Hepatocyte (in vitro differentiated cells): Measurements from ENCODE around the gene ACAT2. TPM values are rescaled to one million over a fixed set of nuclear protein-coding genes. Genes with fewer than 3 reads are reported as not detected.
"Not testable (repeated sequence)": the region's sequence is repeated elsewhere in the genome, so short reads cannot be mapped to it uniquely, and the experiment has no call there.

Source experiments
- DNase-seq: peaks from one replicate; pipeline ENCODE4 v3.0.0-alpha.2; 2016; ENCODE audit warnings: low spot score
- H2AFZ ChIP-seq: fragments of 200-600 bp; sonication (generic); 2 replicates; pipeline ENCODE4 v1.6.0; 2016; ENCODE audit warnings: antibody characterized with exemption, mild to moderate bottlenecking
- H3K27ac ChIP-seq: fragments of 200-600 bp; sonication (generic); 2 replicates; pipeline ENCODE4 v1.5.1; 2016; ENCODE audit warnings: mild to moderate bottlenecking
- H3K27me3 ChIP-seq: fragments of 200-600 bp; sonication (generic); 2 replicates; pipeline ENCODE4 v1.6.1; 2016
- H3K36me3 ChIP-seq: fragments of 200-600 bp; sonication (generic); replicated peaks from 2 replicates; pipeline ENCODE4 v1.5.1; 2016; ENCODE audit warnings: low read depth; ENCODE audit not compliant: insufficient read depth
- H3K4me1 ChIP-seq: fragments of 200-600 bp; sonication (generic); 2 replicates; pipeline ENCODE4 v1.5.1; 2016; ENCODE audit warnings: mild to moderate bottlenecking, moderate library complexity; ENCODE audit not compliant: insufficient read depth
- H3K4me2 ChIP-seq: fragments of 200-600 bp; sonication (generic); 2 replicates; pipeline ENCODE4 v1.6.0; 2016
- H3K4me3 ChIP-seq: fragments of 200-600 bp; sonication (generic); 2 replicates; pipeline ENCODE4 v1.5.1; 2016; ENCODE audit warnings: mild to moderate bottlenecking
- H3K79me2 ChIP-seq: fragments of 200-600 bp; sonication (generic); 2 replicates; pipeline ENCODE4 v1.6.0; 2017; ENCODE audit warnings: mild to moderate bottlenecking
- H3K9me2 ChIP-seq: fragments of 200-600 bp; sonication (generic); replicated peaks from 2 replicates; pipeline ENCODE4 v1.6.0; 2017; ENCODE audit warnings: mild to moderate bottlenecking; ENCODE audit not compliant: insufficient read depth
- H3K9me3 ChIP-seq: fragments of 200-600 bp; sonication (generic); 2 replicates; pipeline ENCODE4 v1.5.1; 2016; ENCODE audit warnings: low read depth, mild to moderate bottlenecking
- H4K20me1 ChIP-seq: fragments of 200-600 bp; sonication (generic); 2 replicates; pipeline ENCODE4 v1.6.0; 2016; ENCODE audit warnings: mild to moderate bottlenecking; ENCODE audit not compliant: insufficient read depth, poor library complexity, severe bottlenecking
- CTCF ChIP-seq: fragments of 200-600 bp; sonication (generic); IDR thresholded peaks from 2 replicates; pipeline ENCODE4 v1.5.1; 2016; ENCODE audit warnings: antibody characterized with exemption, mild to moderate bottlenecking; ENCODE audit not compliant: poor library complexity
- EZH2 ChIP-seq: fragments of 200-600 bp; sonication (generic); IDR thresholded peaks from 2 replicates; pipeline ENCODE4 v1.6.1; 2016; ENCODE audit warnings: antibody characterized with exemption, mild to moderate bottlenecking, borderline replicate concordance
- EZH2phosphoT487 ChIP-seq: fragments of 200-600 bp; sonication (generic); IDR thresholded peaks from one replicate; pipeline ENCODE4 v1.6.1; 2018; ENCODE audit warnings: antibody characterized with exemption, mild to moderate bottlenecking, low read depth, moderate library complexity; ENCODE audit not compliant: unreplicated experiment, severe bottlenecking
- WGBS: methylation state at CpG from one replicate; pipeline ENCODE4 v1.1.6; 2016; ENCODE audit warnings: low lambda C conversion rate; ENCODE audit errors: missing lambda C conversion rate; 5-methylcytosine and 5-hydroxymethylcytosine counted together
- polyA plus RNA-seq: library from polyadenylated mRNA; unstranded; fragments of >200 nt; fragmentation: Nextera tagmentation; extraction: Ambion mirVana; gene quantifications from 2 replicates; pipeline ENCODE4 v1.2.1, GENCODE V29; 2016
- total RNA-seq: library from RNA; depleted of rRNA; stranded (reverse); fragments of >200 nt; gene quantifications from 2 replicates; pipeline ENCODE4 v1.2.3, GENCODE V29; 2014

Gene ACAT2
- total and polyA plus RNA-seq, 2 experiments from 2014 or later: 67.0 to 98.6 TPM

GRCh38 chr6:159718634-159719033 lies 43.2 kb upstream of the ACAT2 start:
- no peak overlapping the region for H3K27ac ChIP-seq

GRCh38 chr6:159719287-159719686 lies 42.6 kb upstream of the ACAT2 start:
- Histone ChIP-seq H3K4me3 (no peak overlapping the region), H2AFZ (no peak overlapping the region), H3K4me1 (no peaks in the 10 kb centered on the region), H3K36me3 (no peaks in the 10 kb centered on the region), H3K27ac (no peak overlapping the region), H3K79me2 (peaks cover 45% of the 10 kb centered on the region), H3K4me2 (no peak overlapping the region), H3K9me2 (no peaks in the 10 kb centered on the region), H3K27me3 (no peaks in the 10 kb centered on the region), H3K9me3 (no peaks in the 10 kb centered on the region), H4K20me1 (no peaks in the 10 kb centered on the region)
- DNase-seq: no peak
- TF ChIP-seq EZH2 (no peak), EZH2phosphoT487 (no peak), CTCF (no peak)
- WGBS: 97% methylated on average over 7 of the region's 7 CpGs

More at GRCh38 chr6:159718634-159719033, 43.2 kb upstream of the ACAT2 start:
- Histone ChIP-seq H3K4me2 (no peak overlapping the region), H3K36me3 (no peaks in the 10 kb centered on the region), H4K20me1 (no peaks in the 10 kb centered on the region), H3K9me2 (no peaks in the 10 kb centered on the region), H3K4me3 (no peak overlapping the region), H3K9me3 (no peaks in the 10 kb centered on the region), H3K4me1 (no peaks in the 10 kb centered on the region), H2AFZ (no peak overlapping the region), H3K27me3 (no peaks in the 10 kb centered on the region), H3K79me2 (peaks cover 39% of the 10 kb centered on the region)
- 76% methylated on average over 3 of the region's 3 CpGs for WGBS
- TF ChIP-seq EZH2: no peak
- TF ChIP-seq CTCF: no peak
- no peak for TF ChIP-seq EZH2phosphoT487
- DNase-seq: no peak

- Histone ChIP-seq H3K4me3 (no peak overlapping the region), H2AFZ (no peak overlapping the region), H3K27ac (no peak overlapping the region), H3K4me1 (peaks cover 3% of the 10 kb centered on the region), H3K79me2 (peaks cover 53% of the 10 kb centered on the region), H4K20me1 (no peaks in the 10 kb centered on the region), H3K9me2 (no peaks in the 10 kb centered on the region), H3K9me3 (no peaks in the 10 kb centered on the region), H3K27me3 (no peaks in the 10 kb centered on the region), H3K4me2 (no peak overlapping the region), H3K36me3 (no peaks in the 10 kb centered on the region)
- peak; percentile 49 for TF ChIP-seq CTCF
- no peak for TF ChIP-seq EZH2
- no peak for TF ChIP-seq EZH2phosphoT487
- 70% methylated on average over 7 of the region's 7 CpGs for WGBS
- DNase-seq: peak; percentile 67
These were observed 41.1 kb upstream of the ACAT2 start for GRCh38 chr6:159720708-159721107.

GRCh38 chr6:159721981-159722380 lies 39.9 kb upstream of the ACAT2 start:
- 99% methylated on average over 3 of the region's 3 CpGs for WGBS

More at GRCh38 chr6:159721981-159722380, 39.9 kb upstream of the ACAT2 start:
- not testable (repeated sequence) for DNase-seq, H3K9me3 ChIP-seq, H3K27ac ChIP-seq, H3K4me3 ChIP-seq, H4K20me1 ChIP-seq, H3K27me3 ChIP-seq, H3K36me3 ChIP-seq, H3K9me2 ChIP-seq, H2AFZ ChIP-seq, H3K4me2 ChIP-seq, H3K4me1 ChIP-seq
- peaks cover 60% of the 10 kb centered on the region for H3K79me2 ChIP-seq
